ENCODE data around the gene HPDL. TPM values are rescaled to one million over a fixed set of nuclear protein-coding genes. Genes with fewer than 3 reads are reported as not detected.

The HPDL gene
- total and polyA plus RNA-seq, 2 of the 4 experiments (the other 2 are of a cell fraction), result 0.54 to 1.1 TPM

GRCh38 chr1:45364294-45364693 lies 37.6 kb downstream of the HPDL start:
- H3K36me3 ChIP-seq (ENCODE audit: control insufficient read depth, insufficient read depth, low read length), result no peaks in the 10 kb centered on the region
- no peak for DNase-seq
- no peak overlapping the region for H3K56ac ChIP-seq (ENCODE audit: extremely low read depth, insufficient read depth, low read length)
- no peak overlapping the region for H2BK15ac ChIP-seq (ENCODE audit: low read depth, low read length)
- no TSS peak for BruUV-seq (replicated peaks)
- no peak overlapping the region for H4K91ac ChIP-seq (ENCODE audit: insufficient read depth, low read depth, low read length)
- H2AK5ac ChIP-seq (ENCODE audit: low read depth, low read length), result no peak overlapping the region
- no peak overlapping the region for H4K8ac ChIP-seq (ENCODE audit: low read depth in 2 of 2, low read length in 2 of 2)
- ATAC-seq (ENCODE audit: low read depth), result no peak
- H3K14ac ChIP-seq (replicated peaks; ENCODE audit: low read depth, low read length), result no peak overlapping the region
- H3K9me1 ChIP-seq (ENCODE audit: insufficient read depth, low read length), result no peaks in the 10 kb centered on the region
- no peak overlapping the region for H2AFZ ChIP-seq (replicated peaks; ENCODE audit: low read length, poor library complexity)
- no peak for TF ChIP-seq RFX5 (IDR thresholded peaks at IDR 0.05; ENCODE audit: low read depth, low read length)
- no peak for TF ChIP-seq MXI1 (IDR thresholded peaks at IDR 0.05; ENCODE audit: borderline replicate concordance, low read depth, low read length)
- H2BK20ac ChIP-seq (ENCODE audit: low read depth, low read length), result no peak overlapping the region
- no peak overlapping the region for H2AK9ac ChIP-seq (replicated peaks; ENCODE audit: low read depth, low read length, poor library complexity)
- H3K27me3 ChIP-seq (ENCODE audit: control insufficient read depth, insufficient read depth, low read length), result no peaks in the 10 kb centered on the region
- dilution Hi-C loops (cut with HindIII; ENCODE audit: low sequenced_read_pairs, unreplicated experiment) (no loop called here), intact Hi-C loops (cut with micrococcal nuclease) (no loop called here), in situ Hi-C loops (cut with MboI; ENCODE audit: low sequenced_read_pairs) (no loop called here)
- H3K4me2 ChIP-seq (ENCODE audit: low read depth, low read length), result no peak overlapping the region
- H3K9ac ChIP-seq (ENCODE audit: low read depth, low read length), result no peak overlapping the region
- no peak overlapping the region for H3K4ac ChIP-seq (ENCODE audit: low read depth, low read length)
- WGBS, 2 experiments (ENCODE audit: extremely low coverage in 2 of 2, insufficient read length in 1 of 2), result no CpG with 5 or more reads among the region's 2 CpGs
- H4K20me1 ChIP-seq (ENCODE audit: insufficient read depth, low read length), result no peaks in the 10 kb centered on the region
- POLR2A ChIA-PET (ENCODE audit: unreplicated experiment), result no interaction called here
- H3K18ac ChIP-seq (ENCODE audit: low read depth, low read length), result no peak overlapping the region
- no peaks in the 10 kb centered on the region for H3K9me3 ChIP-seq (ENCODE audit: control insufficient read depth, insufficient read depth, low read length)
- no peak overlapping the region for H4K5ac ChIP-seq (ENCODE audit: low read depth, low read length)
- H3K27ac ChIP-seq (ENCODE audit: insufficient read depth, low read length), result no peak overlapping the region
- H3K4me3 ChIP-seq (ENCODE audit: insufficient read depth, low read depth, low read length), result no peak overlapping the region
- no peak overlapping the region for H2BK5ac ChIP-seq (ENCODE audit: low read depth, low read length, poor library complexity, severe bottlenecking)
- no peak overlapping the region for H2BK120ac ChIP-seq (ENCODE audit: low read depth, low read length)
- CTCF ChIA-PET, result interaction anchor here (1.3 kb wide), 1 partner anchor 9 kb away, joined by 3 read pairs; no protein-coding TSS in a partner anchor
- no peak overlapping the region for H3K23ac ChIP-seq (ENCODE audit: low read depth, low read length)
- no peaks in the 10 kb centered on the region; the same call in 1 of the 2 replicates for H3K4me1 ChIP-seq (ENCODE audit: control insufficient read depth, insufficient read depth, low read length)
- H3K79me1 ChIP-seq (ENCODE audit: low read depth in 1 of 2, low read length in 2 of 2), result no peaks in the 10 kb centered on the region

All from IMR-90 (cell line).